ENCODE data around the gene MATCAP1. TPM values are rescaled to one million over a fixed set of nuclear protein-coding genes. Genes with fewer than 3 reads are reported as not detected.

Gene MATCAP1
- total and polyA plus RNA-seq, 2 of the 8 experiments (the other 6 are each of a cell fraction or from before 2014, with no cell fraction given), result 22.9 to 27.5 TPM

- Histone ChIP-seq H3K27me3 (replicated peaks in 1 of 4; ENCODE audit: control insufficient read depth in 3 of 4, extremely low read depth in 1 of 4, insufficient read depth in 3 of 4, low read length in 3 of 4) (peaks cover 12 to 35% (median 27%) of the 10 kb centered on the region in 4 experiments), H3K4me3 (ENCODE audit: extremely low read depth in 1 of 4, insufficient read depth in 2 of 4, low read depth in 3 of 4, low read length in 4 of 4) (no peak overlapping the region), H2BK15ac (ENCODE audit: low read length) (no peak overlapping the region), H3K27ac (ENCODE audit: low read depth, low read length) (no peak overlapping the region), H3K56ac (replicated peaks; ENCODE audit: insufficient read length, low read depth, low read length) (no peak overlapping the region), H3K18ac (ENCODE audit: extremely low read depth, low read length) (no peak overlapping the region), H3K4me2 (ENCODE audit: insufficient read depth in 1 of 2, low read depth in 2 of 2, low read length in 2 of 2) (peak overlapping the region in 1 of 2 experiments; percentile 92; a peak in 1 of 4 replicates), H3K4me1 (replicated peaks in 1 of 4; ENCODE audit: control insufficient read depth in 3 of 4, insufficient read depth in 4 of 4, low read length in 3 of 4) (peaks cover 0 to 11% (median 8%) of the 10 kb centered on the region in 4 experiments; a peak in 5 of 7 replicates), H2BK20ac (ENCODE audit: low read length) (no peak overlapping the region), H4K8ac (ENCODE audit: extremely low read depth, insufficient read depth, low read length) (no peak overlapping the region), H3K79me1 (ENCODE audit: low read depth, low read length) (no peaks in the 10 kb centered on the region), H2BK5ac (ENCODE audit: low read depth, low read length) (no peak overlapping the region), H3K23me2 (ENCODE audit: low read depth, low read length) (peaks cover 13% of the 10 kb centered on the region; the same call in 1 of the 2 replicates), H4K91ac (replicated peaks; ENCODE audit: insufficient read length, low read length) (no peak overlapping the region), H2AFZ (ENCODE audit: low read length) (no peak overlapping the region), H3K23ac (ENCODE audit: insufficient read length) (no peak overlapping the region), H4K20me1 (replicated peaks in 1 of 2; ENCODE audit: control insufficient read depth in 1 of 2, insufficient read depth in 2 of 2, low read length in 2 of 2) (peaks cover 3 to 19% of the 10 kb centered on the region in 2 experiments), H3K9me3 (ENCODE audit: insufficient read depth in 2 of 2, low read depth in 1 of 2, low read length in 1 of 2) (no peaks in the 10 kb centered on the region; a peak in 1 of 4 replicates), H3K9ac (replicated peaks in 1 of 4; ENCODE audit: extremely low read depth in 1 of 4, low read depth in 3 of 4, low read length in 3 of 4) (no peak overlapping the region; a peak in 1 of 7 replicates), H3K4ac (replicated peaks; ENCODE audit: insufficient read length, low read depth, low read length) (no peak overlapping the region), H3K79me2 (ENCODE audit: control insufficient read depth in 1 of 2, insufficient read depth in 2 of 2, low read length in 2 of 2) (no peaks in the 10 kb centered on the region), H3K36me3 (ENCODE audit: control insufficient read depth in 2 of 4, insufficient read depth in 4 of 4, low read length in 3 of 4) (peaks cover 11 to 26% (median 20%) of the 10 kb centered on the region in 4 experiments; a peak in 6 of 8 replicates), H3K14ac (ENCODE audit: insufficient read length) (no peak overlapping the region), H2BK120ac (replicated peaks; ENCODE audit: low read depth, low read length) (no peak overlapping the region), H4K5ac (ENCODE audit: insufficient read length, low read depth, low read length) (no peak overlapping the region), H2AK5ac (ENCODE audit: low read depth, low read length) (no peak overlapping the region; the same call in 1 of the 2 replicates), H2BK12ac (ENCODE audit: low read depth, low read length) (no peak overlapping the region)
- DNase-seq (ENCODE audit: low read depth in 1 of 2, low spot score in 2 of 2) (no peak), FAIRE-seq (no peak)
- ChIA-PET POLR2A (ENCODE audit: partially characterized antibody) (interaction anchor here (1.2 to 1.7 kb wide), 6 partner anchors 11 to 118 kb away, joined by 3 to 6 read pairs (median 4); partner anchors contain the start of genes FBXL8 and TRADD), CTCF (ENCODE audit: partially characterized antibody) (interaction anchor here (0.7 to 5.3 kb wide), 18 partner anchors 8 to 196 kb away, joined by 3 to 38 read pairs (median 4); partner anchors contain the start of gene NOL3)
- 94% methylated on average over 11 of the region's 11 CpGs; no CpG with 5 or more reads in 1 of the 2 experiments for WGBS, 2 experiments (ENCODE audit: extremely low coverage in 1 of 2, insufficient coverage in 1 of 2, insufficient read length in 1 of 2, insufficient replicate concordance in 2 of 2, low coverage in 1 of 2, low lambda C conversion rate in 2 of 2, missing lambda C conversion rate in 1 of 2)
- TF ChIP-seq PHF8 (conservative IDR thresholded peaks at IDR 0.05; ENCODE audit: low read depth, low read length) (no peak), EP300 (IDR thresholded peaks at IDR 0.05; ENCODE audit: borderline replicate concordance in 1 of 2, low read depth in 2 of 2, low read length in 2 of 2) (no peak), CTBP2 (IDR thresholded peaks at IDR 0.05; ENCODE audit: borderline replicate concordance, insufficient read depth, insufficient read length, low read length) (no peak), EZH2 (IDR thresholded peaks at IDR 0.05; ENCODE audit: low read depth, low read length, severe bottlenecking) (no peak), SIX5 (IDR thresholded peaks at IDR 0.05; ENCODE audit: low read depth, low read length) (no peak), RBBP5 (IDR thresholded peaks at IDR 0.05; ENCODE audit: borderline replicate concordance, low read depth, low read length) (no peak), HDAC2 (IDR thresholded peaks at IDR 0.05; ENCODE audit: borderline replicate concordance in 1 of 2, low read depth in 2 of 2, low read length in 2 of 2) (no peak), JUND (IDR thresholded peaks at IDR 0.05; ENCODE audit: low read length) (no peak), CBX5 (IDR thresholded peaks at IDR 0.05; ENCODE audit: low read depth, low read length) (no peak), KDM5A (IDR thresholded peaks at IDR 0.05; ENCODE audit: low read length) (no peak)
Observed at GRCh38 chr16:67148656-67149275, 35.0 kb downstream of the MATCAP1 start.
